GM21737 (cell line): ENCODE measurements around the gene ENDOV.

Source experiments
- ATAC-seq: cut with Tn5 transposase; IDR thresholded peaks from one replicate; pipeline ENCODE4 v1.9.1; 2021; ENCODE audit warnings: mild to moderate bottlenecking, moderate library complexity; ENCODE audit not compliant: unreplicated experiment

Gene ENDOV

GRCh38 chr17:80480248-80480647 lies 65.3 kb downstream of the ENDOV start:
- ATAC-seq = no peak

GRCh38 chr17:80481284-80482057 lies 66.5 kb downstream of the ENDOV start:
- no peak for ATAC-seq

GRCh38 chr17:80482058-80482318 lies 67.0 kb downstream of the ENDOV start:
- ATAC-seq = no peak

- no peak for ATAC-seq
Measured at GRCh38 chr17:80482555-80483308, 67.8 kb downstream of the ENDOV start.

GRCh38 chr17:80485846-80486245 lies 70.9 kb downstream of the ENDOV start:
- ATAC-seq = no peak

- no peak for ATAC-seq
Measured at GRCh38 chr17:80486692-80487091, 71.7 kb downstream of the ENDOV start.

- ATAC-seq = no peak
Measured at GRCh38 chr17:80487511-80487910, 72.5 kb downstream of the ENDOV start.
